ENCODE data around the gene LLCFC1.

LLCFC1 gene

DNA sequence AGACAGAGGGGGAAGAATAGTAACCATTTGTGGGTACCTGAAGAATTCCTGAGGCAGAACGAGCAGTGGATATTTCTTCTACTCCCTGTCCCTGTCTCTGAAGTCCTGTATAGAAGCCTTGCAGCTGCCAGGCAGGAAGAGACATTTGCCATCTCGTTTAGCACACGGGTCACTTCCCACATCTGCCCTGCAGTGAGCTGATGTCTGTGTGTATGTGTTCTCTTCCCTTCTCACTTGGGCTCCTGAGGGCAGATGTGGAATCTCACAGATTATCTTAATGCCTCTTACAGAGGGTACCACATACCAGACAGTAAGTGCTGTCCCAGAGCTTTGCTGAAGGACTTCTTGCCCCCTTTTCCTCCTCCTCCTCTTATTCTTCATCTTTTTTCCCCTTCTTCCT lies 39.6 kb upstream of the LLCFC1 start (continued):
- TF ChIP-seq, protein P1, sequence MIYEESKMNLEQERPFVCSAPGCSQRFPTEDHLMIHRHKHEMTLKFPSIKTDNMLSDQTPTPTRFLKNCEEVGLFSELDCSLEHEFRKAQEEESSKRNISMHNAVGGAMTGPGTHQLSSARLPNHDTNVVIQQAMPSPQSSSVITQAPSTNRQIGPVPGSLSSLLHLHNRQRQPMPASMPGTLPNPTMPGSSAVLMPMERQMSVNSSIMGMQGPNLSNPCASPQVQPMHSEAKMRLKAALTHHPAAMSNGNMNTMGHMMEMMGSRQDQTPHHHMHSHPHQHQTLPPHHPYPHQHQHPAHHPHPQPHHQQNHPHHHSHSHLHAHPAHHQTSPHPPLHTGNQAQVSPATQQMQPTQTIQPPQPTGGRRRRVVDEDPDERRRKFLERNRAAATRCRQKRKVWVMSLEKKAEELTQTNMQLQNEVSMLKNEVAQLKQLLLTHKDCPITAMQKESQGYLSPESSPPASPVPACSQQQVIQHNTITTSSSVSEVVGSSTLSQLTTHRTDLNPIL (CRISPR knock-in tag; IDR thresholded peaks at IDR 0.05; ENCODE audit: low read depth), result no peak

DNA sequence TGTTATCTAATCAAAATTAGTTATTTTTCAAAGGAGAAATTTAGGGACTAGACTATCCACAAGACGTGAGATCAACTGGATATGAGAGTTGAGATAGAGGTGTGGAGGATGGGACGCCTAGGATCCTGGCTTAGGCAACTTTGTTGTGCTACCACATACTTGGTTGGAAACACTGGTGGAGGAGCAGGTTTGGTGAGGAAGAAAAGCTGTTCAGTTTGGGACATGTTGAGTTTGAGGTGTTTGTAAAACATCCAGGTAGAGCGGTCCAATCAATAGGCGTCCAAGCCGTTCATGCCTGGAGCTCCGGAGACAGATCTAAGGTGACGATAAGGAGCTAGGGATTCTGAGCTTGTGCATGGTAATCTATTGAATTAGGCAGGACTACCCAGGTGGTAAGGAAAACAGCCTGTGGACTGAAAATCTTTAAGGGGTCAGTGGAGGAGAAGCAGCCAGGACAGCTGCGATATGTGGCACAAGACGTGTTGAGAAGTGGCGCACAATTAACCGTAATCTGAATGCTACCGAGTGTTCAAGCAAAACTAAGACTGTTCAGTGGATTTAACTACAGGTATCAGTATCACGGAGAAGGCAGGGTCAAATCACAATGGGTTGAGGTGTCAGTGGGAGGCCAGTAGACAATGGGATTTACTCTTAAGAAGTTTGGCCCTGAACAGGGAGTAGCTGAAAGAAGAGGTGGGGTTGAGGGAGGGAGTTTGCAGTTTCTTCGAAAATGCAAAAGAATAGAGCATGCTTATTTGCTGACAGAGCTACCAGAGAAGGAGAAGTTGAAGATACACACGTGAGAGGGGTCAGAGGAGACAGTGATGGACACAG lies 37.6 kb upstream of the LLCFC1 start:
- TF ChIP-seq, protein P2, sequence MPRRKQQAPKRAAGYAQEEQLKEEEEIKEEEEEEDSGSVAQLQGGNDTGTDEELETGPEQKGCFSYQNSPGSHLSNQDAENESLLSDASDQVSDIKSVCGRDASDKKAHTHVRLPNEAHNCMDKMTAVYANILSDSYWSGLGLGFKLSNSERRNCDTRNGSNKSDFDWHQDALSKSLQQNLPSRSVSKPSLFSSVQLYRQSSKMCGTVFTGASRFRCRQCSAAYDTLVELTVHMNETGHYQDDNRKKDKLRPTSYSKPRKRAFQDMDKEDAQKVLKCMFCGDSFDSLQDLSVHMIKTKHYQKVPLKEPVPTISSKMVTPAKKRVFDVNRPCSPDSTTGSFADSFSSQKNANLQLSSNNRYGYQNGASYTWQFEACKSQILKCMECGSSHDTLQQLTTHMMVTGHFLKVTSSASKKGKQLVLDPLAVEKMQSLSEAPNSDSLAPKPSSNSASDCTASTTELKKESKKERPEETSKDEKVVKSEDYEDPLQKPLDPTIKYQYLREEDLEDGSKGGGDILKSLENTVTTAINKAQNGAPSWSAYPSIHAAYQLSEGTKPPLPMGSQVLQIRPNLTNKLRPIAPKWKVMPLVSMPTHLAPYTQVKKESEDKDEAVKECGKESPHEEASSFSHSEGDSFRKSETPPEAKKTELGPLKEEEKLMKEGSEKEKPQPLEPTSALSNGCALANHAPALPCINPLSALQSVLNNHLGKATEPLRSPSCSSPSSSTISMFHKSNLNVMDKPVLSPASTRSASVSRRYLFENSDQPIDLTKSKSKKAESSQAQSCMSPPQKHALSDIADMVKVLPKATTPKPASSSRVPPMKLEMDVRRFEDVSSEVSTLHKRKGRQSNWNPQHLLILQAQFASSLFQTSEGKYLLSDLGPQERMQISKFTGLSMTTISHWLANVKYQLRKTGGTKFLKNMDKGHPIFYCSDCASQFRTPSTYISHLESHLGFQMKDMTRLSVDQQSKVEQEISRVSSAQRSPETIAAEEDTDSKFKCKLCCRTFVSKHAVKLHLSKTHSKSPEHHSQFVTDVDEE (CRISPR knock-in tag; IDR thresholded peaks at IDR 0.05), result no peak
- ATAC-seq, result no peak

DNA sequence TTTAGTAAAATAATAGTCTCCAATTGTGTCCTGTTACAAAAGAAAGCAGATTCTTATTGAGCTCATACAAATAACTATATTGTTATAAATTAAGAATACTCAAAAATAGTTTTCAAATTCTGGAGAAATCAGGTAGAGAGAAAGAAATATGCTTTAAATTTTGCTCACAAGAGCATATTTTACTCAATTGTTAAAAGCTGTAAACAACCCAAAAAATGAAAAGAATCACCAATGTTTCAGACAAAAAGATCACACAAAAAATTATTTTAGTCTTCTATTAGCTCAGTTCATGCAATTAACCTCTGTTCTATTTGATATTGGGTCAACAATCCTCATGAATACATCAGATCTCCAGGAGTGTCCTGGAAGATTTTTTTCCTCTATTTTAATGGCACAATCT lies 35.2 kb upstream of the LLCFC1 start:
- ATAC-seq, result no peak
- TF ChIP-seq, protein P3, sequence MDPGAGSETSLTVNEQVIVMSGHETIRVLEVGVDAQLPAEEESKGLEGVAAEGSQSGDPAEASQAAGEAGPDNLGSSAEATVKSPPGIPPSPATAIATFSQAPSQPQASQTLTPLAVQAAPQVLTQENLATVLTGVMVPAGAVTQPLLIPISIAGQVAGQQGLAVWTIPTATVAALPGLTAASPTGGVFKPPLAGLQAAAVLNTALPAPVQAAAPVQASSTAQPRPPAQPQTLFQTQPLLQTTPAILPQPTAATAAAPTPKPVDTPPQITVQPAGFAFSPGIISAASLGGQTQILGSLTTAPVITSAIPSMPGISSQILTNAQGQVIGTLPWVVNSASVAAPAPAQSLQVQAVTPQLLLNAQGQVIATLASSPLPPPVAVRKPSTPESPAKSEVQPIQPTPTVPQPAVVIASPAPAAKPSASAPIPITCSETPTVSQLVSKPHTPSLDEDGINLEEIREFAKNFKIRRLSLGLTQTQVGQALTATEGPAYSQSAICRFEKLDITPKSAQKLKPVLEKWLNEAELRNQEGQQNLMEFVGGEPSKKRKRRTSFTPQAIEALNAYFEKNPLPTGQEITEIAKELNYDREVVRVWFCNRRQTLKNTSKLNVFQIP (CRISPR knock-in tag; IDR thresholded peaks at IDR 0.05; ENCODE audit: borderline replicate concordance, low read depth), result no peak
- no peak for TF ChIP-seq ZFP3 (CRISPR knock-in tag; IDR thresholded peaks at IDR 0.05)
- no peak for TF ChIP-seq CSDC2 (CRISPR knock-in tag; IDR thresholded peaks at IDR 0.05)
- no peak for TF ChIP-seq TCF4 (CRISPR knock-in tag; IDR thresholded peaks at IDR 0.05; ENCODE audit: borderline replicate concordance)
- TF ChIP-seq BACH2 (CRISPR knock-in tag; IDR thresholded peaks at IDR 0.05; ENCODE audit: borderline replicate concordance), result no peak
- TF ChIP-seq, protein P4, sequence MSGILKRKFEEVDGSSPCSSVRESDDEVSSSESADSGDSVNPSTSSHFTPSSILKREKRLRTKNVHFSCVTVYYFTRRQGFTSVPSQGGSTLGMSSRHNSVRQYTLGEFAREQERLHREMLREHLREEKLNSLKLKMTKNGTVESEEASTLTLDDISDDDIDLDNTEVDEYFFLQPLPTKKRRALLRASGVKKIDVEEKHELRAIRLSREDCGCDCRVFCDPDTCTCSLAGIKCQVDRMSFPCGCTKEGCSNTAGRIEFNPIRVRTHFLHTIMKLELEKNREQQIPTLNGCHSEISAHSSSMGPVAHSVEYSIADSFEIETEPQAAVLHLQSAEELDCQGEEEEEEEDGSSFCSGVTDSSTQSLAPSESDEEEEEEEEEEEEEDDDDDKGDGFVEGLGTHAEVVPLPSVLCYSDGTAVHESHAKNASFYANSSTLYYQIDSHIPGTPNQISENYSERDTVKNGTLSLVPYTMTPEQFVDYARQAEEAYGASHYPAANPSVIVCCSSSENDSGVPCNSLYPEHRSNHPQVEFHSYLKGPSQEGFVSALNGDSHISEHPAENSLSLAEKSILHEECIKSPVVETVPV (CRISPR knock-in tag; IDR thresholded peaks at IDR 0.05), result no peak
- TF ChIP-seq ZFP30 (CRISPR knock-in tag; IDR thresholded peaks at IDR 0.05), result no peak
- no peak for TF ChIP-seq ESRRG (CRISPR knock-in tag; IDR thresholded peaks at IDR 0.05)
- TF ChIP-seq, protein P1 (CRISPR knock-in tag; IDR thresholded peaks at IDR 0.05; ENCODE audit: low read depth), result no peak
- TF ChIP-seq, protein P5, sequence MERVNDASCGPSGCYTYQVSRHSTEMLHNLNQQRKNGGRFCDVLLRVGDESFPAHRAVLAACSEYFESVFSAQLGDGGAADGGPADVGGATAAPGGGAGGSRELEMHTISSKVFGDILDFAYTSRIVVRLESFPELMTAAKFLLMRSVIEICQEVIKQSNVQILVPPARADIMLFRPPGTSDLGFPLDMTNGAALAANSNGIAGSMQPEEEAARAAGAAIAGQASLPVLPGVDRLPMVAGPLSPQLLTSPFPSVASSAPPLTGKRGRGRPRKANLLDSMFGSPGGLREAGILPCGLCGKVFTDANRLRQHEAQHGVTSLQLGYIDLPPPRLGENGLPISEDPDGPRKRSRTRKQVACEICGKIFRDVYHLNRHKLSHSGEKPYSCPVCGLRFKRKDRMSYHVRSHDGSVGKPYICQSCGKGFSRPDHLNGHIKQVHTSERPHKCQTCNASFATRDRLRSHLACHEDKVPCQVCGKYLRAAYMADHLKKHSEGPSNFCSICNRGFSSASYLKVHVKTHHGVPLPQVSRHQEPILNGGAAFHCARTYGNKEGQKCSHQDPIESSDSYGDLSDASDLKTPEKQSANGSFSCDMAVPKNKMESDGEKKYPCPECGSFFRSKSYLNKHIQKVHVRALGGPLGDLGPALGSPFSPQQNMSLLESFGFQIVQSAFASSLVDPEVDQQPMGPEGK (CRISPR knock-in tag; IDR thresholded peaks at IDR 0.05; ENCODE audit: borderline replicate concordance), result no peak
- TF ChIP-seq GLIS3 (CRISPR knock-in tag; IDR thresholded peaks at IDR 0.05), result no peak
- TF ChIP-seq ZNF70 (CRISPR knock-in tag; IDR thresholded peaks at IDR 0.05), result no peak

DNA sequence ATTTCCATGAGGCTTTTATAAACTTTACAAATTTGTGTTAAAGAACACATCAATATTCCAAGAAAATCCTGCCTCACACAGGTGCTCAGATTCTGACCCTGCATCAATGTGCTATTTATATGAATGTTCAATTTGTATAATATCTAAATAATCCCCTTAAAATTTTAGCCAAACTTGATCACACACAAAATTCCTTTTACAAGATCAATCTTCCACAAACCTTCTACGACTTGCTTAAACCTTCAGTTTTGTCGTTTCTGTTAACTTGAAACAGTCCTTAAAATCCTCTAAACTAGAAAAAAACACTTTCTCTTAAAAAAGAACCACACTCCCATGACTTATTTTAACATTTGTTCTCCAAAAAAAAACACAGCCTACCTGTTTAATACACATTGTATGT lies 33.5 kb upstream of the LLCFC1 start:
- ATAC-seq, result no peak
- TF ChIP-seq, protein P5 (CRISPR knock-in tag; IDR thresholded peaks at IDR 0.05; ENCODE audit: borderline replicate concordance), result no peak
- TF ChIP-seq RARB (CRISPR knock-in tag; IDR thresholded peaks at IDR 0.05), result no peak
- TF ChIP-seq PPARA (CRISPR knock-in tag; IDR thresholded peaks at IDR 0.05; ENCODE audit: borderline replicate concordance), result no peak
- TF ChIP-seq TCF4 (CRISPR knock-in tag; IDR thresholded peaks at IDR 0.05; ENCODE audit: borderline replicate concordance), result no peak
- TF ChIP-seq ARNTL (CRISPR knock-in tag; IDR thresholded peaks at IDR 0.05; ENCODE audit: borderline replicate concordance, low read depth), result no peak
- no peak for TF ChIP-seq TOX (CRISPR knock-in tag; IDR thresholded peaks at IDR 0.05; ENCODE audit: borderline replicate concordance)
- TF ChIP-seq ESRRG (CRISPR knock-in tag; IDR thresholded peaks at IDR 0.05), result no peak
- TF ChIP-seq, protein P1 (CRISPR knock-in tag; IDR thresholded peaks at IDR 0.05; ENCODE audit: low read depth), result no peak
- TF ChIP-seq, protein P3 (CRISPR knock-in tag; IDR thresholded peaks at IDR 0.05; ENCODE audit: borderline replicate concordance, low read depth), result no peak
- no peak for TF ChIP-seq ZNF70 (CRISPR knock-in tag; IDR thresholded peaks at IDR 0.05)
- TF ChIP-seq GLIS3 (CRISPR knock-in tag; IDR thresholded peaks at IDR 0.05), result no peak
- TF ChIP-seq ZNF565 (CRISPR knock-in tag; conservative IDR thresholded peaks at IDR 0.05; ENCODE audit: low read depth), result no peak
